ENCODE results near the gene AEBP2. TPM values are rescaled to one million over a fixed set of nuclear protein-coding genes. Genes with fewer than 3 reads are reported as not detected.

Gene AEBP2
- total and polyA plus RNA-seq, 3 experiments from 2014 or later, result 14.8 to 77.0 (median 73.6) TPM

GRCh38 chr12:19402211-19402610 lies 37.1 kb upstream of the AEBP2 start:
- H3K9me3 ChIP-seq (ENCODE audit: low read length), result no peaks in the 10 kb centered on the region
- Mint-ChIP-seq H3K4me1 (peaks cover 11 to 23% (median 22%) of the 10 kb centered on the region in 3 donors), H3K36me3 (peaks cover 0 to 11% (median 0%) of the 10 kb centered on the region in 3 donors), H3K27me3 (no peaks in the 10 kb centered on the region), H3K4me3 (no peak overlapping the region), H3K27ac (peak overlapping the region in 1 of 8 donors; percentile 17), H3K9me3 (peaks cover 6 to 12% (median 8%) of the 10 kb centered on the region in 5 donors)
- peaks cover 24% of the 10 kb centered on the region for H3K4me1 ChIP-seq (ENCODE audit: insufficient read depth, low read length)
- ChIA-PET POLR2A (no interaction called here), CTCF (no interaction called here)
- H3K27me3 ChIP-seq (ENCODE audit: insufficient read depth, low read length, poor library complexity, severe bottlenecking), result no peaks in the 10 kb centered on the region
- no peak overlapping the region for H3K27ac ChIP-seq (ENCODE audit: low read depth, low read length)
- no peak overlapping the region for H3K4me3 ChIP-seq (ENCODE audit: low read length)
- no peaks in the 10 kb centered on the region for H3K36me3 ChIP-seq (ENCODE audit: insufficient read depth, low read length)
- no peak for DNase-seq

- Histone ChIP-seq H3K36me3 (ENCODE audit: insufficient read depth, low read length) (no peaks in the 10 kb centered on the region), H3K27me3 (ENCODE audit: insufficient read depth, low read length, poor library complexity, severe bottlenecking) (no peaks in the 10 kb centered on the region), H3K4me1 (ENCODE audit: insufficient read depth, low read length) (peaks cover 24% of the 10 kb centered on the region), H3K27ac (ENCODE audit: low read depth, low read length) (no peak overlapping the region), H3K9me3 (ENCODE audit: low read length) (no peaks in the 10 kb centered on the region), H3K4me3 (ENCODE audit: low read length) (no peak overlapping the region)
- Mint-ChIP-seq H3K4me1 (peaks cover 11 to 23% (median 22%) of the 10 kb centered on the region in 3 donors), H3K4me3 (peak overlapping the region in 1 of 7 donors; percentile 28), H3K9me3 (peaks cover 6 to 12% (median 8%) of the 10 kb centered on the region in 5 donors), H3K27me3 (no peaks in the 10 kb centered on the region), H3K27ac (peak overlapping the region in 1 of 8 donors; percentile 22), H3K36me3 (peaks cover 0 to 11% (median 0%) of the 10 kb centered on the region in 3 donors)
- CTCF ChIA-PET, result no interaction called here
- POLR2A ChIA-PET, result no interaction called here
- no peak for DNase-seq
Observed at GRCh38 chr12:19402743-19403431, 36.4 kb upstream of the AEBP2 start.

- H3K9me3 ChIP-seq (ENCODE audit: low read length), result no peaks in the 10 kb centered on the region
- DNase-seq, result peak; percentile 3 to 54 (median 29)
- peaks cover 6 to 12% (median 8%) of the 10 kb centered on the region in 5 donors for H3K9me3 Mint-ChIP-seq
- peak overlapping the region; percentile 54 for H3K4me3 ChIP-seq (ENCODE audit: low read length)
- peak overlapping the region in 7 of 8 donors; percentile 70 to 97 (median 91) for H3K27ac Mint-ChIP-seq
- no peaks in the 10 kb centered on the region for H3K27me3 Mint-ChIP-seq
- no peaks in the 10 kb centered on the region for H3K27me3 ChIP-seq (ENCODE audit: insufficient read depth, low read length, poor library complexity, severe bottlenecking)
- H3K4me3 Mint-ChIP-seq, result peak overlapping the region in 6 of 7 donors; percentile 52 to 82 (median 72)
- H3K36me3 Mint-ChIP-seq, result peaks cover 0 to 11% (median 0%) of the 10 kb centered on the region in 3 donors
- no peak overlapping the region for H3K27ac ChIP-seq (ENCODE audit: low read depth, low read length)
- peaks cover 24% of the 10 kb centered on the region for H3K4me1 ChIP-seq (ENCODE audit: insufficient read depth, low read length)
- H3K36me3 ChIP-seq (ENCODE audit: insufficient read depth, low read length), result no peaks in the 10 kb centered on the region
- CTCF ChIA-PET, result no interaction called here
- peaks cover 11 to 23% (median 22%) of the 10 kb centered on the region in 3 donors for H3K4me1 Mint-ChIP-seq
- POLR2A ChIA-PET, result no interaction called here
Observed at GRCh38 chr12:19404242-19404880, 34.9 kb upstream of the AEBP2 start.

GRCh38 chr12:19409376-19409775 lies 29.9 kb upstream of the AEBP2 start:
- no peak overlapping the region for H3K4me3 ChIP-seq (ENCODE audit: low read length)
- POLR2A ChIA-PET, result interaction anchor here (0.7 kb wide), 1 partner anchor 139 kb away, joined by 3 read pairs; no protein-coding TSS in a partner anchor

GRCh38 chr12:19410211-19410610 lies 29.1 kb upstream of the AEBP2 start:
- Histone ChIP-seq H3K4me1 (ENCODE audit: insufficient read depth, low read length) (no peaks in the 10 kb centered on the region), H3K27ac (ENCODE audit: low read depth, low read length) (no peak overlapping the region), H3K36me3 (ENCODE audit: insufficient read depth, low read length) (no peaks in the 10 kb centered on the region), H3K9me3 (ENCODE audit: low read length) (no peaks in the 10 kb centered on the region), H3K27me3 (ENCODE audit: insufficient read depth, low read length, poor library complexity, severe bottlenecking) (no peaks in the 10 kb centered on the region), H3K4me3 (ENCODE audit: low read length) (no peak overlapping the region)
- H3K27ac Mint-ChIP-seq, result no peak overlapping the region
- no peak overlapping the region for H3K4me3 Mint-ChIP-seq
- H3K9me3 Mint-ChIP-seq, result peaks cover 0 to 4% (median 2%) of the 10 kb centered on the region in 5 donors
- H3K27me3 Mint-ChIP-seq, result peaks cover 0 to 2% of the 10 kb centered on the region in 2 donors
- CTCF ChIA-PET, result interaction anchor here (1.5 kb wide), 1 partner anchor 13 kb away, joined by 3 read pairs; no protein-coding TSS in a partner anchor
- POLR2A ChIA-PET, result no interaction called here
- peaks cover 0 to 4% (median 0%) of the 10 kb centered on the region in 3 donors for H3K36me3 Mint-ChIP-seq
- no peak for DNase-seq
- peaks cover 0 to 2% (median 0%) of the 10 kb centered on the region in 3 donors for H3K4me1 Mint-ChIP-seq

More at GRCh38 chr12:19409376-19409775, 29.9 kb upstream of the AEBP2 start:
- CTCF ChIA-PET, result no interaction called here
- no peaks in the 10 kb centered on the region for H3K27me3 ChIP-seq (ENCODE audit: insufficient read depth, low read length, poor library complexity, severe bottlenecking)
- no peak overlapping the region for H3K27ac Mint-ChIP-seq
- H3K9me3 ChIP-seq (ENCODE audit: low read length), result no peaks in the 10 kb centered on the region
- H3K4me3 Mint-ChIP-seq, result no peak overlapping the region
- peaks cover 0 to 6% (median 0%) of the 10 kb centered on the region in 3 donors for H3K36me3 Mint-ChIP-seq
- DNase-seq, result no peak
- H3K27ac ChIP-seq (ENCODE audit: low read depth, low read length), result no peak overlapping the region
- H3K4me1 Mint-ChIP-seq, result peaks cover 4 to 5% (median 4%) of the 10 kb centered on the region in 3 donors
- peaks cover 2 to 7% (median 5%) of the 10 kb centered on the region in 5 donors for H3K9me3 Mint-ChIP-seq
- H3K36me3 ChIP-seq (ENCODE audit: insufficient read depth, low read length), result no peaks in the 10 kb centered on the region
- peaks cover 0 to 2% of the 10 kb centered on the region in 2 donors for H3K27me3 Mint-ChIP-seq
- peaks cover 6% of the 10 kb centered on the region for H3K4me1 ChIP-seq (ENCODE audit: insufficient read depth, low read length)

- H3K27me3 Mint-ChIP-seq, result peaks cover 0 to 2% of the 10 kb centered on the region in 2 donors
- H3K4me1 ChIP-seq (ENCODE audit: insufficient read depth, low read length), result no peaks in the 10 kb centered on the region
- POLR2A ChIA-PET, result no interaction called here
- no peak for DNase-seq
- H3K36me3 Mint-ChIP-seq, result peaks cover 0 to under 1% (median 0%) of the 10 kb centered on the region in 3 donors
- CTCF ChIA-PET, result interaction anchor here (1.5 kb wide), 1 partner anchor 13 kb away, joined by 3 read pairs; no protein-coding TSS in a partner anchor
- peaks cover 0 to 2% (median 0%) of the 10 kb centered on the region in 3 donors for H3K4me1 Mint-ChIP-seq
- no peak overlapping the region for H3K4me3 ChIP-seq (ENCODE audit: low read length)
- H3K27ac Mint-ChIP-seq, result no peak overlapping the region
- no peaks in the 10 kb centered on the region for H3K36me3 ChIP-seq (ENCODE audit: insufficient read depth, low read length)
- peaks cover 0 to 3% (median 0%) of the 10 kb centered on the region in 5 donors for H3K9me3 Mint-ChIP-seq
- no peaks in the 10 kb centered on the region for H3K9me3 ChIP-seq (ENCODE audit: low read length)
- H3K27me3 ChIP-seq (ENCODE audit: insufficient read depth, low read length, poor library complexity, severe bottlenecking), result no peaks in the 10 kb centered on the region
- H3K4me3 Mint-ChIP-seq, result no peak overlapping the region
- no peak overlapping the region for H3K27ac ChIP-seq (ENCODE audit: low read depth, low read length)
Observed at GRCh38 chr12:19410629-19411185, 28.6 kb upstream of the AEBP2 start.

GRCh38 chr12:19411234-19412204 lies 27.8 kb upstream of the AEBP2 start:
- no peak overlapping the region for H3K4me3 ChIP-seq (ENCODE audit: low read length)
- no peak for DNase-seq
- H3K4me1 Mint-ChIP-seq, result peaks cover 0 to 2% (median 0%) of the 10 kb centered on the region in 3 donors
- ChIA-PET POLR2A (no interaction called here), CTCF (interaction anchor here (1.5 kb wide), 1 partner anchor 14 kb away, joined by 3 read pairs; no protein-coding TSS in a partner anchor)
- H3K9me3 Mint-ChIP-seq, result peaks cover 0 to 2% (median 0%) of the 10 kb centered on the region in 5 donors
- no peak overlapping the region for H3K27ac ChIP-seq (ENCODE audit: low read depth, low read length)
- no peaks in the 10 kb centered on the region for H3K36me3 Mint-ChIP-seq
- no peaks in the 10 kb centered on the region for H3K9me3 ChIP-seq (ENCODE audit: low read length)
- no peak overlapping the region for H3K4me3 Mint-ChIP-seq
- no peaks in the 10 kb centered on the region for H3K4me1 ChIP-seq (ENCODE audit: insufficient read depth, low read length)
- peak overlapping the region in 1 of 8 donors; percentile 26 for H3K27ac Mint-ChIP-seq
- no peaks in the 10 kb centered on the region for H3K27me3 ChIP-seq (ENCODE audit: insufficient read depth, low read length, poor library complexity, severe bottlenecking)
- no peaks in the 10 kb centered on the region for H3K36me3 ChIP-seq (ENCODE audit: insufficient read depth, low read length)
- peaks cover 0 to 2% of the 10 kb centered on the region in 2 donors for H3K27me3 Mint-ChIP-seq

Data from CD8-positive, alpha-beta memory T cell (primary cell).